ENCODE data around the gene DGKI.

DGKI gene

DNA sequence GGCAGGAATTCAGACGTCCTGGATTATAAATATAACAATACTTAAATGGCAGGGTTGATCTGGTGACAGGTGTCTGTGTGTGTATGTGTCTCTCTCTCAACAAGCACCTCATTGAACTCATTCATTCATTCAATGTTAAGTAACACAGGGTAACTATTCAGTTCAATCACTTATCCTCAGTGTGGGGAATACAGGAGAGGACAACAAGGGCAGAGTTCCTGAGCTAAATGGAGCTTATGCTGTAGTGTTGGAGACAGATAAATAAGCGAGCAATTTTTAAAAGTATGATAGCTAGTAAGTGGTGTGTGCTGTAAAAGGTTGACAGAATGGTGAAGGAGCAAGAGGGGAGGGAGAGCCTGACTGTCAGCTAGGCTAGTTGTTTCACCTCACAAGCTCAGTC is 178.4 kb downstream of the DGKI start:
- Histone ChIP-seq H3K9me3 (ENCODE audit: control insufficient read depth, insufficient read depth, low read depth, low read length) (no peaks in the 10 kb centered on the region), H3K4me3 (ENCODE audit: low read depth, low read length) (no peak overlapping the region), H3K27ac (ENCODE audit: extremely low read depth, low read depth, low read length) (no peak overlapping the region), H3K4me1 (ENCODE audit: control insufficient read depth, insufficient read depth, low read length) (no peaks in the 10 kb centered on the region), H3K36me3 (ENCODE audit: control insufficient read depth in 2 of 2, insufficient read depth in 1 of 2, low read length in 2 of 2) (no peaks in the 10 kb centered on the region)
- TF ChIP-seq, protein P1, sequence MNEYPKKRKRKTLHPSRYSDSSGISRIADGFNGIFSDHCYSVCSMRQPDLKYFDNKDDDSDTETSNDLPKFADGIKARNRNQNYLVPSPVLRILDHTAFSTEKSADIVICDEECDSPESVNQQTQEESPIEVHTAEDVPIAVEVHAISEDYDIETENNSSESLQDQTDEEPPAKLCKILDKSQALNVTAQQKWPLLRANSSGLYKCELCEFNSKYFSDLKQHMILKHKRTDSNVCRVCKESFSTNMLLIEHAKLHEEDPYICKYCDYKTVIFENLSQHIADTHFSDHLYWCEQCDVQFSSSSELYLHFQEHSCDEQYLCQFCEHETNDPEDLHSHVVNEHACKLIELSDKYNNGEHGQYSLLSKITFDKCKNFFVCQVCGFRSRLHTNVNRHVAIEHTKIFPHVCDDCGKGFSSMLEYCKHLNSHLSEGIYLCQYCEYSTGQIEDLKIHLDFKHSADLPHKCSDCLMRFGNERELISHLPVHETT (tag by site-specific recombination; IDR thresholded peaks at IDR 0.05), result no peak
- no peak for TF ChIP-seq ZNF324 (tag by site-specific recombination; IDR thresholded peaks at IDR 0.05)
- TF ChIP-seq ZNF530 (tag by site-specific recombination; IDR thresholded peaks at IDR 0.05; ENCODE audit: low read depth), result no peak
- no peak for TF ChIP-seq ZNF184 (tag by site-specific recombination; IDR thresholded peaks at IDR 0.05)
- ChIA-PET POLR2A (no interaction called here), CTCF (interaction anchor here (0.8 to 7.3 kb wide), 4 partner anchors 13 to 334 kb away, joined by 3 to 57 read pairs (median 6); partner anchors contain the start of gene CREB3L2)

DNA sequence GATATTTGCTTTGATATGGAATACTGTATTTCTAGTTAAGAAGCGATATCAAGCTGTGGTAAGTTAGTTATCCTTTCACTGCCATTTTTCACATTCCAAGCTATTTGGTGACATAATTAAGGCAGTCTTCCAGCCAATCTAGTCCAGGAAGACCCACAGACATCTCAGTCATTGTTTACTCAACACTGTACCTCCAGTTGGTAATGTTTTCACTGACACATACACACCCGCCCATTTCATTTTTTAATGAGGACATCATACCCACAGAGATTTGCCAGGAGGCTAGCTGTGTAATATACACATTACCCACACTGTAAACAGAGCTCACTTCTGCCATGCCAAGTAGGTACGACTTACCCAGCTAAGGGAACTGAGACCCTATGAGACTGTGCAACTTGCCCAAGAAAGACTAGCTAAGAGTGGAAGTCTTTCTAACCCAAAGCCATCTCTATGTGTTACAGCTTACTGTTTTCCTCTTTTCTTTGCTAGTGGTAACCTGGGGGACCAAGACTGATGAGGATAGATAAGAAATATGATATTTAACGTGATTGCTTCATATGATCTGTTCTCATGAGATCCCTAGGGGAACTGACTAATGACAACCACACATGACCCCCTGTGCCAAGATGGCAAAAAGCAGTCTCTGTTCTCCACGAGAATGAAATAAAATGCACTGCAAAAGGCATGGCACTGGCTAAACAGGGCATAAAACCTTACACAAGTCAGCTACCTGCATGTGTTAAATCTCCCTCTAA is 179.0 kb downstream of the DGKI start:
- Histone ChIP-seq H3K36me3 (ENCODE audit: control insufficient read depth in 2 of 2, insufficient read depth in 1 of 2, low read length in 2 of 2) (no peaks in the 10 kb centered on the region), H3K4me3 (ENCODE audit: low read depth, low read length) (no peak overlapping the region), H3K27ac (ENCODE audit: extremely low read depth, low read depth, low read length) (no peak overlapping the region), H3K4me1 (ENCODE audit: control insufficient read depth, insufficient read depth, low read length) (no peaks in the 10 kb centered on the region), H3K9me3 (ENCODE audit: control insufficient read depth, insufficient read depth, low read depth, low read length) (no peaks in the 10 kb centered on the region)
- POLR2A ChIA-PET, result interaction anchor here (0.6 kb wide), 1 partner anchor 506 kb away, joined by 3 read pairs; no protein-coding TSS in a partner anchor
- TF ChIP-seq ZNF335 (tag by site-specific recombination; conservative IDR thresholded peaks at IDR 0.05) (0 out of 2 replicates have a peak, but pooled peaks have one; percentile 12), GLIS1 (tag by site-specific recombination; IDR thresholded peaks at IDR 0.05) (peak; percentile 53), ZFHX2 (tag by site-specific recombination; conservative IDR thresholded peaks at IDR 0.05) (no peak)
- CTCF ChIA-PET, result interaction anchor here (0.5 to 7.3 kb wide), 8 partner anchors 12 to 987 kb away, joined by 3 to 57 read pairs (median 4); partner anchors contain the start of gene CREB3L2

DNA sequence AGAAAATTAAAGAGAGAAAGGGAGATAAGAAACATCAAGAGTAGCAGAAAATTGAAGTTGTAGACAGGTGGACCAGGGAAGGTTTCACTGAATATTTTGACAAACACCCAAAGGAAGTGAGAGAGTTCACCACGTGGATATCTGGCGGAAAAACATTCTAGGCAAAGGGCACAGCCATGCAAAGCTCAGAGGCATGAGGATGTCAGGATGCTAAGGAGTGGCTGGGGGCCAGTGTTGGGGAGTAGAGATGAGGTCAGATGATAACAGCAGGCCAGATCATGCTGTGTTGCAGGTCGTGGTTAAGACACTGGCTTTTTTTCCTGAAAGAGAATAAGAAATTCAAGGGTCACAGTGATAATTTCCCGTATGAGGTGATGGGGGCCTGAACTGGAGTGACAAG is 181.9 kb downstream of the DGKI start:
- Histone ChIP-seq H3K27ac (ENCODE audit: extremely low read depth, low read depth, low read length) (no peak overlapping the region), H3K9me3 (ENCODE audit: control insufficient read depth, insufficient read depth, low read depth, low read length) (no peaks in the 10 kb centered on the region), H3K4me3 (ENCODE audit: low read depth, low read length) (no peak overlapping the region), H3K4me1 (ENCODE audit: control insufficient read depth, insufficient read depth, low read length) (no peaks in the 10 kb centered on the region), H3K36me3 (ENCODE audit: control insufficient read depth in 2 of 2, insufficient read depth in 1 of 2, low read length in 2 of 2) (no peaks in the 10 kb centered on the region)
- CTCF ChIA-PET, result interaction anchor here (7.3 kb wide), 1 partner anchor 9 kb away, joined by 57 read pairs; no protein-coding TSS in a partner anchor
- POLR2A ChIA-PET, result no interaction called here
- TF ChIP-seq ZNF626 (tag by site-specific recombination; IDR thresholded peaks at IDR 0.05), result no peak

DNA sequence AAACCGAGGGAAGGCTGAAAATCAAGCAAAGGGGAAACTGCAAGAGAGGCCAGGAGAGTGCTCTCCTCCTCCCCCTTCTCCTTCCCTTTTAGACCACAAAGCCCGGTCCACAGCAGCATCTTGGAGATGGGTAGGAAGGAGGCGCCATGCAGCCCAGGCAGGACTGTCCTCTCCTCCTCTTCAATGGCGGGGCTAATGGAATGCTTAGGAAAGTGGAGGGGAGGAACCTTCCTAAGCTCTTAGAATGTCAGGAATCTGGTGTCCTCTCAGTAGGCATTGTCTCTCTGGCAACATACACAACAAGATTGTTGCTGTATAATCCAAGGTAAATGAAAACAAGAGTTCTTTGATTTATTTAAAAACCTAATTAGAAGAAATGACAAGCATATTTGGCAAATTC is 185.1 kb downstream of the DGKI start:
- H3K27ac ChIP-seq (ENCODE audit: extremely low read depth, low read depth, low read length), result no peak overlapping the region
- no peaks in the 10 kb centered on the region for H3K9me3 ChIP-seq (ENCODE audit: control insufficient read depth, insufficient read depth, low read depth, low read length)
- no peak overlapping the region for H3K4me3 ChIP-seq (ENCODE audit: low read depth, low read length)
- CTCF ChIA-PET, result no interaction called here
- H3K36me3 ChIP-seq (ENCODE audit: control insufficient read depth in 2 of 2, insufficient read depth in 1 of 2, low read length in 2 of 2), result no peaks in the 10 kb centered on the region
- H3K4me1 ChIP-seq (ENCODE audit: control insufficient read depth, insufficient read depth, low read length), result no peaks in the 10 kb centered on the region
- POLR2A ChIA-PET, result no interaction called here
- no peak for TF ChIP-seq ZNF530 (tag by site-specific recombination; IDR thresholded peaks at IDR 0.05; ENCODE audit: low read depth)
- no peak for TF ChIP-seq ZNF623 (tag by site-specific recombination; IDR thresholded peaks at IDR 0.05)
- TF ChIP-seq ZNF16 (tag by site-specific recombination; IDR thresholded peaks at IDR 0.05; ENCODE audit: low read depth), result no peak
- TF ChIP-seq, protein P2, sequence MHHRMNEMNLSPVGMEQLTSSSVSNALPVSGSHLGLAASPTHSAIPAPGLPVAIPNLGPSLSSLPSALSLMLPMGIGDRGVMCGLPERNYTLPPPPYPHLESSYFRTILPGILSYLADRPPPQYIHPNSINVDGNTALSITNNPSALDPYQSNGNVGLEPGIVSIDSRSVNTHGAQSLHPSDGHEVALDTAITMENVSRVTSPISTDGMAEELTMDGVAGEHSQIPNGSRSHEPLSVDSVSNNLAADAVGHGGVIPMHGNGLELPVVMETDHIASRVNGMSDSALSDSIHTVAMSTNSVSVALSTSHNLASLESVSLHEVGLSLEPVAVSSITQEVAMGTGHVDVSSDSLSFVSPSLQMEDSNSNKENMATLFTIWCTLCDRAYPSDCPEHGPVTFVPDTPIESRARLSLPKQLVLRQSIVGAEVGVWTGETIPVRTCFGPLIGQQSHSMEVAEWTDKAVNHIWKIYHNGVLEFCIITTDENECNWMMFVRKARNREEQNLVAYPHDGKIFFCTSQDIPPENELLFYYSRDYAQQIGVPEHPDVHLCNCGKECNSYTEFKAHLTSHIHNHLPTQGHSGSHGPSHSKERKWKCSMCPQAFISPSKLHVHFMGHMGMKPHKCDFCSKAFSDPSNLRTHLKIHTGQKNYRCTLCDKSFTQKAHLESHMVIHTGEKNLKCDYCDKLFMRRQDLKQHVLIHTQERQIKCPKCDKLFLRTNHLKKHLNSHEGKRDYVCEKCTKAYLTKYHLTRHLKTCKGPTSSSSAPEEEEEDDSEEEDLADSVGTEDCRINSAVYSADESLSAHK (tag by site-specific recombination; IDR thresholded peaks at IDR 0.05), result no peak
- no peak for TF ChIP-seq ZNF433 (tag by site-specific recombination; IDR thresholded peaks at IDR 0.05; ENCODE audit: low read depth)
- no peak for TF ChIP-seq OSR2 (tag by site-specific recombination; IDR thresholded peaks at IDR 0.05)
- no peak for TF ChIP-seq ZNF23 (tag by site-specific recombination; IDR thresholded peaks at IDR 0.05; ENCODE audit: borderline replicate concordance)
- TF ChIP-seq GLIS2 (tag by site-specific recombination; IDR thresholded peaks at IDR 0.05), result no peak
- TF ChIP-seq ZNF560 (tag by site-specific recombination; IDR thresholded peaks at IDR 0.05; ENCODE audit: borderline replicate concordance), result no peak
- no peak for TF ChIP-seq ZNF394 (tag by site-specific recombination; IDR thresholded peaks at IDR 0.05; ENCODE audit: borderline replicate concordance)
- TF ChIP-seq, protein P3, sequence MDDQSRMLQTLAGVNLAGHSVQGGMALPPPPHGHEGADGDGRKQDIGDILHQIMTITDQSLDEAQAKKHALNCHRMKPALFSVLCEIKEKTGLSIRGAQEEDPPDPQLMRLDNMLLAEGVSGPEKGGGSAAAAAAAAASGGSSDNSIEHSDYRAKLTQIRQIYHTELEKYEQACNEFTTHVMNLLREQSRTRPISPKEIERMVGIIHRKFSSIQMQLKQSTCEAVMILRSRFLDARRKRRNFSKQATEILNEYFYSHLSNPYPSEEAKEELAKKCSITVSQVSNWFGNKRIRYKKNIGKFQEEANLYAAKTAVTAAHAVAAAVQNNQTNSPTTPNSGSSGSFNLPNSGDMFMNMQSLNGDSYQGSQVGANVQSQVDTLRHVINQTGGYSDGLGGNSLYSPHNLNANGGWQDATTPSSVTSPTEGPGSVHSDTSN (CRISPR knock-in tag; IDR thresholded peaks at IDR 0.05), result no peak
- TF ChIP-seq SP7 (tag by site-specific recombination; IDR thresholded peaks at IDR 0.05), result no peak
- no peak for TF ChIP-seq ZNF76 (tag by site-specific recombination; IDR thresholded peaks at IDR 0.05; ENCODE audit: borderline replicate concordance, low read depth)
- TF ChIP-seq ZNF10 (tag by site-specific recombination; IDR thresholded peaks at IDR 0.05), result no peak
